ENCODE results near the gene SEMA4A.

DNA sequence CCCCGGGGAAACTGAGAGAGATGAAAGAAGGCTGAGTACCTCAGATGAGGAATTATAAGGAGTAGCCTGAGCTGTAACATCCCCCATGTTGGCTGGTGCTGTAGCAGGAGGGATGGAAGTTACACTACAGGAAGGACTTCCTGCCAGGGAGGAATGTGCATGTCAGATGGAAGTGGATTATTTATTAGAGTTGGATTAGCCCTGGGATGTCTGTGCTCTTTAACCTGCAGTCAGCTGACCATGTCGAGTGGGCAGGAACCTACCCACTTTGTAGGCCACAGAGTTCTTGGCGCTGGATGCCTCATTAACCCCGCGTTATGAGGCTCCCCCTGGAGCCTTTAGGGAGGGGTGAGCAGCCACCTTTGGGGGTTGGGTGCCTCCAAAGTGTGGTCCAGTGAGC is 757 bp upstream of the SEMA4A start:
- no peak for TF ChIP-seq HDAC6 (IDR thresholded peaks at IDR 0.05; ENCODE audit: low read depth, low read length)
- TF ChIP-seq CTCF (IDR thresholded peaks at IDR 0.05; ENCODE audit: control extremely low read depth in 1 of 3, insufficient read depth in 1 of 3, low read depth in 1 of 3, low read length in 3 of 3) = no peak
- no peak for TF ChIP-seq POLR2A (IDR thresholded peaks at IDR 0.05; ENCODE audit: control extremely low read depth in 1 of 2, low read depth in 2 of 2, low read length in 2 of 2)
- no peak for TF ChIP-seq TAF1 (IDR thresholded peaks at IDR 0.05; ENCODE audit: low read depth, low read length)
